CMK (cell line): ENCODE results near the gene EPB41L4B.

Experiments
- DNase-seq: peaks from one replicate; pipeline ENCODE4 v3.0.0-alpha.2; 2010; ENCODE audit warnings: low read depth

Gene EPB41L4B

GRCh38 chr9:109199676-109200075, 121.2 kb downstream of the EPB41L4B start:
- no peak for DNase-seq

- no peak for DNase-seq
Observed at GRCh38 chr9:109198736-109199382, 122.0 kb downstream of the EPB41L4B start.

DNA sequence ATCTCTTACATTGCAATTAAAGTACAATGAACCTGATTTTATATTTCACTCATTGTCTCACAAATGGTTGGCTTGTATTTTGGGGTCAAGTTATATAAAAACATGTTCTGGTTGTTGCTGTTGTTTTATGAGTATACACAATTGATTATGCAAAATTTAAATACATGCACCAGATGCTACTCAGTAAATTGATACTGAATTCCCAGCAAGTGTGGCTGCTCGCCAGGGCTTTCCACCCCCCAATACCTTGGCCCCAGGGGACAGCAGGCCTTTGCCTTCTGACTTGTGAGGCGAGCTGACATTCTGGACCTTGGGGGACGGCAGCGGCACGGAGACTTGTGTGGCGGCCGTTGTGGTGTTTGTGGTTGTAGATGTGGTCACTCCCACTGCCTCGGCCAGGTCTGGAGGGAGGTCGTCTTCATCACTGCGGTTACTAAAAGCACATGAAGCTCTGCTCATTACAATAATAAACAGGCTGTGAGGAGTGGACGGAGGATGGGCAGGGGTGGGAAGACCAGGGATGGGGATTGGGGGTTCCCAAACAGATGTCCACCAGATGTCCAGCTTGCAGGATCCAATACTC, 126.8 kb downstream of the EPB41L4B start:
- no peak for DNase-seq

DNA sequence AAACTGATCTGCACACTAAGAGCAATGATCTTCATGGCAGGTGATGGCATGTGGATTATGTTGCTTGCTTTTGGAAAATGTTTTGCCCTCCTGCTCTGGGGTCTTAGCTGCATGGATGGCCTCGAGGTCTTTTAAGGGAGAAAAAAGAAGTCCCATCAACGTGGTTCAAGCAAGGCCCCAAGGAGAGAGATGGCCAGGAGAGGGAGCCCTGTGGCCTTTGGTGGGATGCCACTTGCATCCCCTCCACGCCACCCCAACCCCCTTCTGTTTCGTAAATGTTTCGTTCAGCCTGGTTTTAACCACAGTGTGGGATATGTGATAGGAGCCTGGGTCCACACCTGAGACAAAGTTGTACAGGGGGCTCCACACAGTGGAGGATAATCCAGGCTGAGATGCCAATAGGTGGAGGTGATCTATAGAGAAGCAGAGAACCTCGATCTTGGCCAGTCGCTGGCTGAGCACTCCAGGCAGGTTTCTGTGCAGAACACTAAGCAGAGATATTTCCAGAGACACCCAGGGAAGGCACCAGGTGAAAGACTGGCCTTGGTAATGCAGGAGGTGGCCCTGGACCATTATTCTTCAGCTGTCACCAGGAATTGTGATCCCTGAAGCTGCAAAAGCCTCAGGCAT, 128.0 kb downstream of the EPB41L4B start:
- DNase-seq: no peak

- no peak for DNase-seq
Observed at GRCh38 chr9:109191746-109192145, 129.1 kb downstream of the EPB41L4B start.

DNA sequence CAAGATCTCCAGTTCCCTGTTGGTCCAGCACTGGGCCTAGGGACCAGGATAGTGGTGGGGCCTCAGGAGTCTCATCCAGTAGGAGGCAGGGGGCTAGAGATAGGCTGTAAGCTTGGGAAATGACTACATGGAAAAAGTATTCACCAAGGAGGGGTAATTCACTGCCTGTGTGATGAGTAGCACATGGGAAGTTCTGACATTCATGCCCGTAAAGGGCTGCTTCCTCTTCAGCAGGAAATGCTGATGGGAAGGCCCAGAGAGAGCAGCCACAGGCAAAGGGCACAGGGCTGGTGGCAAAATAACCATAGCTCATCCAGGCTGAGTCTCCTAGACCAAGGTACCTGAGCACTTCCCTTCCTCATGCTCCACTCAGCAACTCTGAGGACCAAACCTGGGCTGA, 130.7 kb downstream of the EPB41L4B start:
- no peak for DNase-seq

GRCh38 chr9:109186857-109187520, 133.9 kb downstream of the EPB41L4B start:
- DNase-seq: no peak

DNA sequence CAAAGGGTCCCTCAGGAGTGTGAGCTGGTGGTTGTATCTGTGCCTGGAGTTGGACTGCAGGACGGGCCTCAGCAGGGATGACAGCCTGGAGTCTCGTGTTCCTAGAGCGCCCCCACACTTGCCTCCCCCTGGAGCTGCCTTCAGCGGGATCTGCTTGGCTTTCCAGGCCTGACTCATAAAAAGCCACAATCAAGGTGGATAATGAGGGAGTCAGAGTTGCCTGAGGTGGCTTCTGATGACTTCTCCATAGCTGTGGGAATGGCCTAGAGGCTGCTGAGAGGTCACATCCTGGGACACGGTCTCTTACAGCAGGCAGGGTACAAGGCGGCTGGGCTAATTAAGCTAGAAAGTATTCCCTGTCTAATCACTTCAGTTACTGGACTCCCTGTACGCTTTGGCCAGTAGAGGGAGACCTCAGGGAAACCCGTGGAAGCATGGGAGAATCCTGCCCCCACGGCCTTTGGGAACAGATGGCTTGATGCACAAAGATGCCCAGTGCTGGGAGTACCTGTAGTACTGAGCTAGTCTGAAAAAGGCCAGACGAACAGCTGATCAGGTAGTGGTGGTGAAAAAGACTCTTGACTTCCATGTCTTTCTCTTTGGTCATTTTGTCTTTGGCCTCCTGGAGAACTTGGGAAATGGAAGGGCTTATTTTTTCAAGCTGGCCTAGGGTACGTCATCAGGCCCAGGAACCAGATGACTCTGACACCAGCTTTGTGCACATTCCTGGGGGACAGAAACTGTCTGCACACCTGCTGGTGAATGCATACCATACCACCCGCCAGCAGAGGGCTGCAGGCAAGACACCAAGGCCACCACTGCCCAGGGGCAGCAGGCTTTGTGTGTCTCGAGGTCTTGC, 137.7 kb downstream of the EPB41L4B start:
- DNase-seq: no peak

- DNase-seq: no peak
Observed at GRCh38 chr9:109182550-109182939, 138.3 kb downstream of the EPB41L4B start.

DNA sequence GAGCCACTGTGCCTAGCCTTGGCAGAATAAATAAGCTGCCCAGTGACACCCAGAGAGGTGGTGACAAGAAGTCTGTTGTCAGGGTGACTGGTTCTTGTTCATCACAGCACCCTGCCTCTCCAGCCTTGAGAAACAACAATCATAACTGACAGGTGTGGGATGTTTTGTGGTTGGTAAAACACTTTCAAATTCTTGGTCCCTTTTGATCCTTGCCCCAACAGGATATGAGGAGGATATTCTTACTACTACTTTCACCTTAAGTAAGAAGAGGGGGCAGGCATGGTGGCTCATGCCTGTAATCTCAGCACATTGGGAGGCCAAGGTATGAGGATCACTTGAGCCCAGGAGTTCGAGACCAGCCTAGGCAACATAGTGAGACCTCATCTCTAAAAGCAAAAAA, 139.6 kb downstream of the EPB41L4B start:
- DNase-seq: no peak

- DNase-seq: no peak
Observed at GRCh38 chr9:109179801-109180523, 140.9 kb downstream of the EPB41L4B start.

DNA sequence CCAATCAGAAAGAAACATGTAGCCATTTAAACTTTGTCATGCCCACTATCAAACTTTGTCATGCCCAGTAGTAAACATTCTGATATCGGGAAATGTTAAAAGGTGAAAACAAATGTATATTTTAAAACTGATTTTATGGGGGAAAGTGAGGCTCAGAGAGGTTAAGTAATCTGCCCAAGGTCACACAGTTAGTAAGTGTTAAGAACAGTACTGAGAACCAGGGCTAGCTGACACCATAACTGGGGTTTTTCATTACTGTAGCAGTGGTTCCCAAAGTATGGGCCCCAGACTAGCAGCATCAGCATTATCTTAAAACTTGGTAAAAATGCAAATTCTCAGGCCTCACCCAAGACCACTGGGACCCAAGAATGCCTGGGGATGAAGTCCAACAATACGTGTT, 143.9 kb downstream of the EPB41L4B start:
- no peak for DNase-seq

- DNase-seq: no peak
Observed at GRCh38 chr9:109176386-109176785, 144.5 kb downstream of the EPB41L4B start.

GRCh38 chr9:109172935-109173334, 147.9 kb downstream of the EPB41L4B start:
- no peak for DNase-seq

DNA sequence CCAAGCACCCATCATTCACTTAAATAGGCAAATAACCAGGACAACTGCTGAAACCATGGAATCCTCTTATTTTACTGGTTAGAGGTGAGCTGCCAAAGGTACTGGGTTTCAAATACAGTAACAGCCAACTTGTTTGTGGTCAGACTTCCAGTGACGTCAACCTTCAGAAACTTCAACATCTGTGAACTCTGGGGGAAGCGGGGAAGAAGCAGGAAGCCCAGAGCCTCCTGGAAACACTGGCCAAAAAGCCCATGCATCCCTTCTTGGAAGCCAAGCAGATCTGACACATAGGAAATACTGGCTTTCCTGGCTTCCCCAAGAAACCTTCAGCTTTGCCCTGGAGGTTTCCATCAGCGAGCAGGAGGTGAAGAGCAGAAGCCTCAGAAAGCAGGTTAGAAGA, 148.9 kb downstream of the EPB41L4B start:
- DNase-seq: no peak

DNA sequence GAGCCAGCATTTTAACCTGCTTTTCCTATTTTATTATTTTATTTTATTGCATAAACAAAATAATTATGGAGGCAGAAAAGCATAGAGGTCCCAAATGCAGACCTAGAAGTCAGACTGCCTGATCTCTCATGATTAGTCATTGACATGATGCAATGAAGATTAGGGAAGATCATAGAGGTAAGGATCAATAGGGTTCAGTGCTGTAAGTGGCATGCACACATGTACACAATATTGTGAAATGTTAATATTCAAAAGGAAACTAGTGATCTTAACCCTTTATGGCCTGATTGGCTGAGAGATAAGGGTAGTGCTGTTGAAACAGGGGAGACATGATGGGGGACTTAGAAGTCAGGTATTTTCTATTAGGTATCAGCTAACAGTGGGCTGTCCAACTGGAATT, 152.7 kb downstream of the EPB41L4B start:
- no peak for DNase-seq

DNA sequence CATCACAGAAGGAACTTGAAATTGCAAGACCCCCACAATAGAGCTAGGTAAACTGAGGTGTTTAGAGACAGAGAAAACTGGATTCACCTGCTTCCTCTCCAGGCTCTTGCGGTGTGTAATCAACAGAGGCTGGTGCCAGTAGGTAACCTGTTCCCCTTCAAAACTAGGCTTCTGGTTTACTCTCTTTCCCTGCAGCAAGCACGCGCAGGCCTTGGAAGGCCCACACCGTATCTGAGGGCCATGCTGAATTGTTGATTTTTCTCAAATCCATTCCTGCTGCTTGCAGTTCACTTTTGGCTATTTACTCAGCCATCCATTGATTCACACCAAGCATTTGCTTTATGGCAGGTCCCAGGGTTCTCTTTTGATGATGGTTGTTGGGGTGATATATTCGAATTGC, 153.1 kb downstream of the EPB41L4B start:
- DNase-seq: no peak

GRCh38 chr9:109166771-109167601, 153.9 kb downstream of the EPB41L4B start, which contains the start of gene FRRS1L:
TSS of gene FRRS1L (minus strand) at chr9:109167249. CDS start at chr9:109167138, 111 bp downstream.
- no peak for DNase-seq

GRCh38 chr9:109166171-109166770, 154.6 kb downstream of the EPB41L4B start:
- DNase-seq: no peak

DNA sequence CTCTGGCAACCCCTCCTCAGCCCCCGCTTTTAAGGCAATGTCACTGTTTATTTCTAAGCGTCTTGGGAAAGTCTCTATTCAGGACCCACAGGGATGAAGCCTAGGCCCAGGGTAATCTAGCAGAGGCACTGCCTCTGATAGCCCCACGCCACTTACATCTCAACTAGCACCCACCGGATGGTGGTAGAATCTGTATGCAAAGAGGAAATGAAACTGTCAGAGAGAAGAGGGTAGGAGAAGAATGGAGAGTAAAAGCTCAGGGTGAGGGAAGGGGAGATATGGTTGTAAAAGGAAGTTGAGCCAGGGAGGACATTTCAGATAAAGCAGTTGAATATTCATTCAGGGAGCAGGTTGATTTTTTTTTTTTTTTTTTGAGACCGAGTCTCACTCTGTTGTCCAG, 156.8 kb downstream of the EPB41L4B start:
- no peak for DNase-seq
